ENCODE data around the gene DNAJB14. TPM values are rescaled to one million over a fixed set of nuclear protein-coding genes. Genes with fewer than 3 reads are reported as not detected.

The DNAJB14 gene
- total RNA-seq, 1 experiment from 2014 or later, result 39.9 TPM

DNA sequence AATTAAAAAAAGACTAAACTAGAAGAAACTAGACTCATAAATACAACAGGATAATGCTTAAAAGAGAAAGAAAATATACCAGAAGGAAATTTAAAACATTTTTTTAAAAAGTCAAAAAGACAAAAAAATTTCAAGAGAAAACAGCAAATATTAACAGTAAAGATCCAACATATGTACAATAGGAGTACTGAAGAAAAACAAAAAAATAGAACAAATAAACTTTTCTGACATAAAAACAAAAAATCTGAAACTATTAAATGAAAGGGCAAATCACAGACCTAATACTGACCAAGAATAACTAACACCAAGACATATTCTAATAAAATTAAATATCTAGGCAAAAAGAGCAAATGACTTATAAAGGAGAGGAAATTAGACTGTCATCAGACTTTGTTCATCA, 11.5 kb downstream of the DNAJB14 start:
- ATAC-seq (no peak), DNase-seq (ENCODE audit: low spot score) (no peak)
- POLR2A ChIA-PET, result no interaction called here
- peaks cover 30% of the 10 kb centered on the region for H3K36me3 Mint-ChIP-seq
- peaks cover 15% of the 10 kb centered on the region for H3K9me3 Mint-ChIP-seq
- H3K27ac Mint-ChIP-seq, result no peak overlapping the region
- no peaks in the 10 kb centered on the region for H3K4me1 Mint-ChIP-seq
- no peaks in the 10 kb centered on the region for H3K27me3 Mint-ChIP-seq (ENCODE audit: low read depth)
- CTCF ChIA-PET, result no interaction called here
- no peak overlapping the region for H3K4me3 Mint-ChIP-seq
- TF ChIP-seq JUN (CRISPR knock-in tag; IDR thresholded peaks at IDR 0.05) (no peak), ATF1 (CRISPR knock-in tag; IDR thresholded peaks at IDR 0.05) (no peak), ZNF317 (CRISPR knock-in tag; IDR thresholded peaks at IDR 0.05; ENCODE audit: borderline replicate concordance, low read depth) (no peak), SMAD3 (CRISPR knock-in tag; IDR thresholded peaks at IDR 0.05; ENCODE audit: borderline replicate concordance) (no peak), ZNF219 (CRISPR knock-in tag; IDR thresholded peaks at IDR 0.05; ENCODE audit: borderline replicate concordance) (no peak), ZBTB43 (CRISPR knock-in tag; IDR thresholded peaks at IDR 0.05) (no peak), HMGA2 (CRISPR knock-in tag; IDR thresholded peaks at IDR 0.05) (no peak)
- TF ChIP-seq, protein P1, sequence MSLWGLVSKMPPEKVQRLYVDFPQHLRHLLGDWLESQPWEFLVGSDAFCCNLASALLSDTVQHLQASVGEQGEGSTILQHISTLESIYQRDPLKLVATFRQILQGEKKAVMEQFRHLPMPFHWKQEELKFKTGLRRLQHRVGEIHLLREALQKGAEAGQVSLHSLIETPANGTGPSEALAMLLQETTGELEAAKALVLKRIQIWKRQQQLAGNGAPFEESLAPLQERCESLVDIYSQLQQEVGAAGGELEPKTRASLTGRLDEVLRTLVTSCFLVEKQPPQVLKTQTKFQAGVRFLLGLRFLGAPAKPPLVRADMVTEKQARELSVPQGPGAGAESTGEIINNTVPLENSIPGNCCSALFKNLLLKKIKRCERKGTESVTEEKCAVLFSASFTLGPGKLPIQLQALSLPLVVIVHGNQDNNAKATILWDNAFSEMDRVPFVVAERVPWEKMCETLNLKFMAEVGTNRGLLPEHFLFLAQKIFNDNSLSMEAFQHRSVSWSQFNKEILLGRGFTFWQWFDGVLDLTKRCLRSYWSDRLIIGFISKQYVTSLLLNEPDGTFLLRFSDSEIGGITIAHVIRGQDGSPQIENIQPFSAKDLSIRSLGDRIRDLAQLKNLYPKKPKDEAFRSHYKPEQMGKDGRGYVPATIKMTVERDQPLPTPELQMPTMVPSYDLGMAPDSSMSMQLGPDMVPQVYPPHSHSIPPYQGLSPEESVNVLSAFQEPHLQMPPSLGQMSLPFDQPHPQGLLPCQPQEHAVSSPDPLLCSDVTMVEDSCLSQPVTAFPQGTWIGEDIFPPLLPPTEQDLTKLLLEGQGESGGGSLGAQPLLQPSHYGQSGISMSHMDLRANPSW (CRISPR knock-in tag; conservative IDR thresholded peaks at IDR 0.05; ENCODE audit: low read depth), result no peak

- no peak for TF ChIP-seq FOXJ3 (CRISPR knock-in tag; IDR thresholded peaks at IDR 0.05; ENCODE audit: borderline replicate concordance)
- no peak for TF ChIP-seq KAT7 (CRISPR knock-in tag; IDR thresholded peaks at IDR 0.05; ENCODE audit: borderline replicate concordance)
- TF ChIP-seq AR (CRISPR knock-in tag; IDR thresholded peaks at IDR 0.05), result no peak
- no peak for TF ChIP-seq TEAD1 (CRISPR knock-in tag; IDR thresholded peaks at IDR 0.05)
- no peak for DNase-seq (ENCODE audit: low spot score)
- no peak overlapping the region for H3K27ac Mint-ChIP-seq
- H3K4me3 Mint-ChIP-seq, result no peak overlapping the region
- ChIA-PET CTCF (no interaction called here), POLR2A (no interaction called here)
- no peaks in the 10 kb centered on the region for H3K27me3 Mint-ChIP-seq (ENCODE audit: low read depth)
- H3K9me3 Mint-ChIP-seq, result no peaks in the 10 kb centered on the region
- H3K36me3 Mint-ChIP-seq, result peaks cover 11% of the 10 kb centered on the region
- H3K4me1 Mint-ChIP-seq, result no peaks in the 10 kb centered on the region
- no peak for ATAC-seq
Measured at GRCh38 chr4:99927566-99927965, 18.9 kb downstream of the DNAJB14 start.

GRCh38 chr4:99921174-99921573, 25.2 kb downstream of the DNAJB14 start:
- DNase-seq (ENCODE audit: low spot score) (no peak), ATAC-seq (no peak)
- ChIA-PET CTCF (interaction anchor here (1.2 kb wide), 1 partner anchor 25 kb away, joined by 3 read pairs; the partner anchor contains the start of gene DNAJB14), POLR2A (no interaction called here)
- no peak overlapping the region for H3K27ac Mint-ChIP-seq
- no peaks in the 10 kb centered on the region for H3K4me1 Mint-ChIP-seq
- H3K27me3 Mint-ChIP-seq (ENCODE audit: low read depth), result no peaks in the 10 kb centered on the region
- no peak overlapping the region for H3K4me3 Mint-ChIP-seq
- TF ChIP-seq NFATC4 (CRISPR knock-in tag; IDR thresholded peaks at IDR 0.05) (no peak), SOX15 (CRISPR knock-in tag; IDR thresholded peaks at IDR 0.05) (no peak), ETV6 (CRISPR knock-in tag; IDR thresholded peaks at IDR 0.05) (no peak)
- TF ChIP-seq, protein P2, sequence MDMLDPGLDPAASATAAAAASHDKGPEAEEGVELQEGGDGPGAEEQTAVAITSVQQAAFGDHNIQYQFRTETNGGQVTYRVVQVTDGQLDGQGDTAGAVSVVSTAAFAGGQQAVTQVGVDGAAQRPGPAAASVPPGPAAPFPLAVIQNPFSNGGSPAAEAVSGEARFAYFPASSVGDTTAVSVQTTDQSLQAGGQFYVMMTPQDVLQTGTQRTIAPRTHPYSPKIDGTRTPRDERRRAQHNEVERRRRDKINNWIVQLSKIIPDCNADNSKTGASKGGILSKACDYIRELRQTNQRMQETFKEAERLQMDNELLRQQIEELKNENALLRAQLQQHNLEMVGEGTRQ (CRISPR knock-in tag; IDR thresholded peaks at IDR 0.05), result no peak
- peaks cover 24% of the 10 kb centered on the region for H3K36me3 Mint-ChIP-seq
- H3K9me3 Mint-ChIP-seq, result no peaks in the 10 kb centered on the region

Data from WTC11 (cell line).